Measurements from ENCODE around the gene C1orf167. TPM values are rescaled to one million over a fixed set of nuclear protein-coding genes. Genes with fewer than 3 reads are reported as not detected.

The C1orf167 gene
- total and polyA plus RNA-seq, 2 experiments from 2014 or later = 1.7 to 2.2 TPM

- no peak for ATAC-seq
- Mint-ChIP-seq H3K4me3 (peak overlapping the region; percentile 16; the same call in 1 of the 3 replicates), H3K27me3 (ENCODE audit: insufficient read depth, low read depth, poor library complexity) (peaks cover 36% of the 10 kb centered on the region), H3K4me1 (peaks cover 14% of the 10 kb centered on the region), H3K36me3 (ENCODE audit: low read depth) (no peaks in the 10 kb centered on the region; the same call in 2 of the 3 replicates), H3K9me3 (peaks cover 18% of the 10 kb centered on the region), H3K27ac (no peak overlapping the region)
- TF ChIP-seq NANOG (IDR thresholded peaks at IDR 0.05; ENCODE audit: borderline replicate concordance) (no peak), POLR2AphosphoS5 (IDR thresholded peaks at IDR 0.05; ENCODE audit: low read depth) (no peak)
- no peaks in the 10 kb centered on the region for H3K9me2 ChIP-seq (ENCODE audit: insufficient read depth)
- H3K79me2 ChIP-seq (replicated peaks; ENCODE audit: insufficient read depth) = no peaks in the 10 kb centered on the region
- H3K4me1 ChIP-seq (ENCODE audit: insufficient read depth) = peaks cover 5% of the 10 kb centered on the region; the same call in 1 of the 2 replicates
- H3K27me3 ChIP-seq (ENCODE audit: insufficient read depth) = peaks cover 31% of the 10 kb centered on the region
- peaks cover 5% of the 10 kb centered on the region; the same call in 1 of the 2 replicates for H3F3A ChIP-seq (replicated peaks; ENCODE audit: low read depth)
- H2AFZ ChIP-seq = no peak overlapping the region
- H4K20me1 ChIP-seq (replicated peaks; ENCODE audit: insufficient read depth) = no peaks in the 10 kb centered on the region
- no peak for DNase-seq (ENCODE audit: low spot score)
- no peak overlapping the region for H3K4me3 ChIP-seq
- no peak overlapping the region for H3K27ac ChIP-seq (ENCODE audit: low read depth)
- H3K36me3 ChIP-seq (ENCODE audit: insufficient read depth) = no peaks in the 10 kb centered on the region
- H3K4me2 ChIP-seq = no peak overlapping the region
Measured at GRCh38 chr1:11761285-11761684, 708 bp upstream of the C1orf167 start.

- no peak overlapping the region for H2AFZ ChIP-seq
- peaks cover 14% of the 10 kb centered on the region for H3K4me1 Mint-ChIP-seq
- H3K4me3 Mint-ChIP-seq = no peak overlapping the region
- no peak overlapping the region for H3K4me3 ChIP-seq
- H3K4me2 ChIP-seq = no peak overlapping the region
- H3K27ac Mint-ChIP-seq = no peak overlapping the region
- DNase-seq (ENCODE audit: low spot score) (no peak), ATAC-seq (no peak)
- H3K27ac ChIP-seq (ENCODE audit: low read depth) = no peak overlapping the region
- no peaks in the 10 kb centered on the region for H3K9me2 ChIP-seq (ENCODE audit: insufficient read depth)
- peaks cover 3% of the 10 kb centered on the region; the same call in 1 of the 3 replicates for H3K9me3 Mint-ChIP-seq
- H4K20me1 ChIP-seq (replicated peaks; ENCODE audit: insufficient read depth) = no peaks in the 10 kb centered on the region
- no peaks in the 10 kb centered on the region for H3K79me2 ChIP-seq (replicated peaks; ENCODE audit: insufficient read depth)
- no peaks in the 10 kb centered on the region for H3K36me3 Mint-ChIP-seq (ENCODE audit: low read depth)
- peaks cover 31% of the 10 kb centered on the region for H3K27me3 ChIP-seq (ENCODE audit: insufficient read depth)
- no peaks in the 10 kb centered on the region for H3K36me3 ChIP-seq (ENCODE audit: insufficient read depth)
- H3K4me1 ChIP-seq (ENCODE audit: insufficient read depth) = peaks cover 5% of the 10 kb centered on the region; the same call in 1 of the 2 replicates
- H3K27me3 Mint-ChIP-seq (ENCODE audit: insufficient read depth, low read depth, poor library complexity) = peaks cover 41% of the 10 kb centered on the region
- H3F3A ChIP-seq (replicated peaks; ENCODE audit: low read depth) = peaks cover 5% of the 10 kb centered on the region; the same call in 1 of the 2 replicates
- TF ChIP-seq NANOG (IDR thresholded peaks at IDR 0.05; ENCODE audit: borderline replicate concordance) = no peak
- TF ChIP-seq EZH2 (IDR thresholded peaks at IDR 0.05; ENCODE audit: low read depth, unreplicated experiment) = no peak
- TF ChIP-seq ZNF331 (CRISPR knock-in tag; IDR thresholded peaks at IDR 0.05; ENCODE audit: low read depth) = no peak
- TF ChIP-seq POLR2AphosphoS5 (IDR thresholded peaks at IDR 0.05; ENCODE audit: low read depth) = no peak
- no peak for TF ChIP-seq CREB1 (CRISPR knock-in tag; IDR thresholded peaks at IDR 0.05; ENCODE audit: low read depth)
- TF ChIP-seq JUNB (IDR thresholded peaks at IDR 0.05; ENCODE audit: unreplicated experiment) = no peak
- no peak for TF ChIP-seq REST (IDR thresholded peaks at IDR 0.05; ENCODE audit: unreplicated experiment)
- TF ChIP-seq ETS1 (IDR thresholded peaks at IDR 0.05) = no peak
- no peak for TF ChIP-seq STAT1 (IDR thresholded peaks at IDR 0.05; ENCODE audit: unreplicated experiment)
- TF ChIP-seq EZH2phosphoT487 (IDR thresholded peaks at IDR 0.05; ENCODE audit: unreplicated experiment) = no peak
- TF ChIP-seq ZNF462 (CRISPR knock-in tag; IDR thresholded peaks at IDR 0.05) = no peak
Measured at GRCh38 chr1:11764115-11764514, 2.1 kb downstream of the C1orf167 start.
